CD4-positive, alpha-beta T cell treated with Interleukin-1 beta for 1 hour (primary cell): ENCODE results near the gene GIGYF1.

Experiments used
- DNase-seq, 2 donors: peaks; one replicate each; pipeline ENCODE4 v3.0.0-alpha.2; 2020 to 2022

Gene GIGYF1

GRCh38 chr7:100683659-100684533 is 10.2 kb downstream of the GIGYF1 start:
- DNase-seq, result no peak

GRCh38 chr7:100682991-100683658 is 10.9 kb downstream of the GIGYF1 start:
- no peak for DNase-seq

GRCh38 chr7:100682228-100682741 is 11.8 kb downstream of the GIGYF1 start:
- no peak for DNase-seq

- no peak for DNase-seq
Measured at GRCh38 chr7:100681491-100682227, 12.4 kb downstream of the GIGYF1 start.

- DNase-seq, result no peak
Measured at GRCh38 chr7:100680576-100681271, 13.3 kb downstream of the GIGYF1 start.

- peak in 1 of 2 donors; percentile 29 for DNase-seq
Measured at GRCh38 chr7:100679927-100680575, 14.0 kb downstream of the GIGYF1 start.

- DNase-seq, result no peak
Measured at GRCh38 chr7:100679129-100679926, 14.7 kb downstream of the GIGYF1 start.

GRCh38 chr7:100678291-100678984 is 15.6 kb downstream of the GIGYF1 start:
- no peak for DNase-seq

GRCh38 chr7:100677308-100678267 is 16.5 kb downstream of the GIGYF1 start:
- no peak for DNase-seq

- no peak for DNase-seq
Measured at GRCh38 chr7:100676501-100677306, 17.3 kb downstream of the GIGYF1 start.

GRCh38 chr7:100675581-100676350 is 18.3 kb downstream of the GIGYF1 start:
- peak; percentile 95 to 98 for DNase-seq

GRCh38 chr7:100675105-100675451 is 19.0 kb downstream of the GIGYF1 start:
- DNase-seq, result no peak

GRCh38 chr7:100674411-100675104 is 19.5 kb downstream of the GIGYF1 start:
- DNase-seq, result peak in 1 of 2 donors; percentile 24

GRCh38 chr7:100673942-100674410 is 20.1 kb downstream of the GIGYF1 start:
- DNase-seq, result peak; percentile 53 to 54

GRCh38 chr7:100673302-100673941 is 20.6 kb downstream of the GIGYF1 start, which contains the start of gene GNB2:
GNB2 (plus strand) TSS chr7:100673740; CDS start chr7:100676266, 2,526 bp downstream.
- DNase-seq, result peak; percentile 98 to 99
